Activated CD4-positive, alpha-beta T cell treated with anti-CD3 and anti-CD28 coated beads, Interleukin-2, amount 50 U/mL, for 16 hours (primary cell): ENCODE measurements around the gene AADACL4.

Experiments used
- DNase-seq: peaks from one replicate; pipeline ENCODE4 v3.0.0-alpha.2; 2020

The AADACL4 gene

GRCh38 chr1:12613180-12613579 lies 30.7 kb upstream of the AADACL4 start:
- no peak for DNase-seq

GRCh38 chr1:12614402-12615158 lies 29.3 kb upstream of the AADACL4 start:
- DNase-seq = no peak

- DNase-seq = no peak
Observed at GRCh38 chr1:12615159-12615864, 28.6 kb upstream of the AADACL4 start.

DNA sequence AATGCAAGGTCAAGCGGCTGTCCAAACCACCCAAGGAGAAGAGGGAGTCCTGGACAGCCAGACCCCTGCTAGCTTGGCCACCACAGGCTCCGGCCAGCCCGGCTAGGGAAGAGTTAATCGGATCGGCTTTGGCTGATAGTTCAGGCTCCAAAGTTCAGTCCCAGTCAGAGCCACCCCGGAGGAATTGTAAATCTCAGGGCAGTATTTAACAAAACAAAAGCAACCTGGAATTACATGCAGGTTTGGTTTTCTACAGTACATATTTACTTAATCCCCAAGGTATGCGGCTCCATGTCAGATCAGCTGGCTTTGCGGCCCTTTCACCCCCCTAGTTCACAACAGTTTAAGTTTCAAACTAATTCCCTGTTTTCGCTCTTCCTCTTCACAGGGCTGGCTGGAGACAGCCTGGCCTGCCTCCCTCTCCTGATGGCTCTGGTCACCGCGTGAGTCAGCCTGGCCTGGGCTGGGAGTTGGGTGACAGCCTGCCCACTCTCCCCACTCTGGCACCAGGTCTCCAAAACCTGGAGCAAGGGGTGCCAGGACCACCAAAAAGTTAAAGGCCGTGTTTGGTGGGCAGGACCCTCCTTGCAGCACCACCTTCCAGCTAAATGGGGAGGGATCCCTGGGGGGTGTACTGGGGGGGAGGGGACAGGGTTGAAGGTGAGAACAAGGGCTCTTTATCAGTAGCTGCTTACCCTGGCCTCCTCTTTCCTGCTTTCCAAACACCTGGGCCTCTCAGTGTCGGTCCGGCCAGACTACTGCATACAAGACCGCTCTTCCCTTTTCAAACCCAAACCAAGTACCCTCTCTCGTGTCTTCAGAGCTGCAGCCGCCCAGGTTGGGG lies 27.8 kb upstream of the AADACL4 start:
- DNase-seq = no peak

DNA sequence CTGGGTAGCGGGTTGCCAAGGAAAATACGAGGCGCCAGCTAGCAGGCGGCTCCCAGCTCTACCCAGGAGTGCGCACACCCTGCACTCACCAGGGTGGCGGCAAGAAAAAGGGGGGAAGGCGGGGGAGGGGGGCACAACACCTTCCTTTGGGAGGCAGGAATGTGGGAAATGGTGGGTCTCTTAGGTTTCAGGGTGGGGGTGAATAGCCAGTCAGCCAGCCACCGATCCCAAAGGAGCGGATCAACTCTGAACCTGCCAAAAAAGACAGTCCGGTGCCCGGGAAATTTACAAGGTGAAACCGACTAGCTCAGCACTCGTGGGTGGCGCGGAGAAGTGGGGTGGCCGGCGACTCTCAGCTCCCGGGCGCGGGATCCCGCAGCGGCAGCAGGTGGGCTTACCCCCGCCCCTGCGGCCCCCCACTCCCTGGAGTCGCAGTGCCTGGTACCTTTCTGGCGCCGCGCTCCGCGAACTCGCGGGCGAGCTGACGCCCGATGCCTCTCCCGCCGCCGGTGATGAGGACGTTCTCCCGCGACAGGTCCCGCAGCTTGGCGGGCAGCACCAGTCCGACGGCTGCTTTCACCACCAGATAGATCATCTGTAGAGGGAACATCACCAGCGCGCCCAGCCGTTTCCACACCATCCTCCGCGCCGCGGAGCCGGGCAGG lies 27.0 kb upstream of the AADACL4 start:
- DNase-seq = no peak

GRCh38 chr1:12617511-12617900 lies 26.4 kb upstream of the AADACL4 start:
- DNase-seq = no peak

DNA sequence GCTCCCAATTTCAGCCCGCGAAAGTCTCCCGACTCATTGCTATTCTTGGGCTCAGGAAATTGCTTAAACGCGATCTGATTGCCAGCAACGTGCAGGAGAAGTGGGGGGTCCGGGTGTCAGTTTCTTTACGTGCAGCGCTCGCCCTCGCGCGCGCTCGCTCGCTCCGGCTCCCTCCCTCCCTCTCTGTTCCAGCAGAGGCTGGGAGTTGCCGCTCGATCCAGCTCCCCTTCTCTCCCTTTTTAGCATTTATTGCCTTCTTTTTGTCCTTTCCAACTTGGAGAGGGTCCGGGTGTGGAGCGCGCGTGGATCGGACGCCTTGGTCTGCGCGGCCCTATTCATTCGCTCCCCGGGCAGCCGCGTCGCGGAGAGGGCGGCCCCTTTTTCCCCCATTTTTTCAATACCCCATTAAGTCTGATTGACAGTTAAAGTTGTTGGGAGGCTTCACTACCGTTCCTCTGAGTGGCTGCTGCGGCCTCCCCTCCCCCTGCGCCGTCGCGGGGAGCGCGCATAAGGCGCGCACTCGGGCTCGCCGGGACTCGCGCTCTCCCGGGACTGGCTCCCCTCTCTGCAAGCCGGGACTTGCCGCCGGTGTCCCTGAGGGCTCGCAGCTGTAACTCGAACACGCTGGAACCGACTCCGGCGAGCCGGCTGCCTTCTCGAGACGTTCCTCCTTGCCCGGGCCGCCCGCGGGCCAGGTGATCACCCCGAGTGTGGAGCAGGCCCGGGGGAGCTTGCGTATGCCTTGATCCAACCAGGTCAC lies 25.8 kb upstream of the AADACL4 start, which contains the start of gene DHRS3:
Gene DHRS3, minus strand, starts transcription at position 310 of the 760 bp plus-strand sequence. CDS start 862 bp downstream, outside the sequence.
- peak; percentile 70 for DNase-seq

DNA sequence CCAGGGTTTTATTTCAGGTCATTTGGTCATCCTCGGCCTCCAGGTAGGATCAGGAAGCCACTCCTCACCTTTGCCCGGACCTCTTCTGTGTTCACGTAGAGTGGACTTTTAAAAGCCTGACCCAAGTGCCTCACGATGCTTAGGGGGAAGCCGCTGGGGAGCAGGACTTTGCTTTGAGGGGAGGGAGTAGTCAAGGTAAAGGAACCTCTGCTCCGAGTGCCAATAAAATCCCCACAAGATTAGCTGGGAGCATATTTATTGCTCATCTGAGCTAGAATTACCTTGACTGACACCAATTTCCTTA lies 25.3 kb upstream of the AADACL4 start:
- DNase-seq = no peak

GRCh38 chr1:12618965-12619791 lies 24.7 kb upstream of the AADACL4 start:
- peak; percentile 59 for DNase-seq

DNA sequence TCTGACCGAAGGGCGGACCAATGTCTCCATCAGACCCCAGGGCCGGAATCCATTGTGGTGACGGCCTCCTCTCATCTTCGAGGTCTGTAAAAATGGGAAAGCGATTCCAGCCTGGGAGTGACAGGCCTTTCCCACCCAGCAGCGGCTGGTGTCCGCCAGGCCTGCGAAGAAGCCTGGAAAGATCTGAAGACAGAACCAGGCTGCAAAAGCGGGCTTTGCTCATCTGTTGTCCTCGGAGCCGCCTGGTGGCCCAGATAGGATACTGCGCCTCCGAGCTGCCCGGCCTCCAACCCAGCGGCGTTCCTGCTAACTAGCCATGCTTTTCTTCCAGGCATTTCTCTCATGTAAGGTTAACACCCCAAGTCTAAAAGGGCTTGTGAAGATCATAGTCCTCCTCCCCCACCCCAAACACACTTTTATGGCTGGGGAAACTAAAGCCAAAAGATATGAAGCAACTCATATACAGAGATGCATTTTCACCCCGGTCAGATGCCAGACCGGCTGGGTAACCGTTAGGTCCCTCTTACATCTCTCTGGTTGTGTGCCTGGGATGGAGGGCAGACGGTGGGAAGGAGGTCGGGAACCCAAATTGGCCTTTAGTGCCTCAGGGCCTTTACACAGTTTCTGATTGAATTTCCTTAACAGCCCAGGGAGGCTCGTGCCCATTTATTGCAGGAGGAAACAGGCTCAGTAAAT lies 23.9 kb upstream of the AADACL4 start:
- DNase-seq = peak; percentile 84

DNA sequence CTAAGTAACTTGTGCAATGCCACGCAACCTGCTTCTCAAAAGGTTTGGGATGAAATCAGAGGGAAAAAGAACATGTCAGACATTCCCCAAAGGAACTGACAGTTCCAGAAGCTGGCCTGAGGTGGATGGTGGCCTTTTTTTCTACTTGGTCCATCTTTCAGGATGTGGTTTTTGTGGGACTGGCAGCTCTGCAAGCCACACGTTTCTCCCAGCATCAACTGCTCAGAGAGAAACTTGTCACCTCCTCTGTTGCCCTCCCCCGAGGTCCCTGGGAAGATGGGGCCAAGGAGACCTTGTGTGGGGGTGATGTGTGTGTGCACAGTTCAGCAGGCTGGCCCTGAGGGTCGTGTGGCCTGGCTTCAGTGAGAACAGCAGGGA lies 23.4 kb upstream of the AADACL4 start:
- DNase-seq = peak; percentile 68

DNA sequence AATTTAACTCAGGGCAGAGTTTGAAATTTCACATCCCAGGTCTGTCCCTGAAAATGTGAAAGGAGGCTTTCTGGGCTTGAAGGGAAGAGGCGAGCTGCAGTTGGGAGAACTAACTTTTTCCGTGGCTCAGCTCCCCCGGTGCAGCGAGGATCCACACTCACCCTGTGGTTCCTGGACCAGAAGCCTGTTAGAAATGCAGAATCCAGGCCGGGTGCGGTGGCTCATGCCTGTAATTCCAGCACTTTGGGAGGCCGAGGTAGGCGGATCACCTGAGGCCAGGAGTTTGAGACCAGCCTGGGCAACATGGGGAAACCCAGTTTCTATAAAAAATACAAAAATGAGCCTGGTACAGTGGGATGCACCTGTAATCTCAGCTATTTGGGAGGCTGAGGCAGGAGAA lies 23.0 kb upstream of the AADACL4 start:
- no peak for DNase-seq

DNA sequence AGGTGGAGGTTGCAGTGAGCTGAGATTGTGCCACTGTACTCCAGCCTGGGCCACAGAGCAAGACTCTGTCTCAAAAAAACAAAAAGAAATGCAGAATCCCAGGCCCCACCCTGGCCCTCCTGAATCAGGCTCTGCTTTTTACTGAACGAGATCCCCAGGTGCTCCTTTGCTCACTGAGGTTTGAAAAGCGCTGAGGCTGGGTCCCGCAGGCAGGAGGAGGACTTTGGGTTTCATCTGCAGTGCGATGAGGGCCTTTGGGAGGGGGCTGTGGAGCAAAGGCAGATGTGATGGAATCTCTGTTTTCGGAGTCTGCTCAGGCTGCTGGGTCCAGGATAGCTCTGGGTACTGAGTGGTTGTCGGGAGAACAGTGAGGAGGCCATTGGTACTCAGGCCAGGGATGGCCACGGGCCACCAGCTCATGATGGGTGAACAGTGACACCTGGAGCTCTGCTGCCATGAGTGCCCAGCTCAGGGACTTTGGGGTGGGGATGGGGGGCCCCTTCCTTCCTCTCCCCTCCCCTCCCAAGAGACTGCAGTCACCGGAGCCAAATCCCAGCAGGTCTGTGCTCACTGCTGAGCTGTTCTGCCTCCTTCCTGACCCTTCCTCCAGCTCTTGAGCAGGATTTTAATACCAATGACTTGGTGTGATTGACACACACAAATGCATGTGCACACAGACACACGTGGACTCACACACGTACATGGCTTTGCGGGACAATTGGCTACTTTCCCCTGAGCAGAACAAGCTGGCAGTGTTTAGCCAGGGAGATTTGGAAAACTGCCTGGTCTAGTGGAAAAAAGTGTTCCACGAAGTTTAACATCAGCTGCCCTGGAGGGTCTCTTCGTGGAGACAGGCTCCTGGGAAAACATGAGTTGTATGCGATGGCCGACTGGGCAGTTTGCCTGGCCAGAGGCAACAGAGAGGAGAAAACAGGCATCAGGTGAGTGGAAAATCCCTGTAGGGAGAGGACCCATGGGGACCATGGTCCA lies 22.2 kb upstream of the AADACL4 start:
- DNase-seq = no peak

GRCh38 chr1:12622506-12622905 lies 21.4 kb upstream of the AADACL4 start:
- DNase-seq = no peak

DNA sequence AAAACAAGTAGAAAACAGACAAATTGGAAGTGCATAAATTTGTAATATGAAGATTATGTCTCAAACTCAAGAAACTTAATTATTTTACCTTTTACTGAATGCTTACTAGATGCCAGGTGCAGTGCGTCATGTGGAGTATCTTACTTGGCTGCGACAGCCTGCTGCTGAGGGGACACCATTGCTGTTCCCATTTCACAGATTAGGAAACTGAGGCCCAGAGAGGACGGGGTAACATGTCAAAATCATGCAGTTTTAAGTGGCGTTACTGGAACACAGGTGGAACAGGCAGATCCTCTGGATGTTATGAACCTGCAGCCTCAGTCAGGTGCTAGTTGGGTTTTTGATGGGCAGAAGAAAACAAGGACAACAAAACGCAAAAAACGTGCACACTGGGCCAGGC lies 18.6 kb upstream of the AADACL4 start:
- DNase-seq = no peak

- DNase-seq = no peak
Observed at GRCh38 chr1:12626888-12627287, 17.0 kb upstream of the AADACL4 start.

GRCh38 chr1:12627296-12627695 lies 16.6 kb upstream of the AADACL4 start:
- no peak for DNase-seq

GRCh38 chr1:12629511-12629956 lies 14.4 kb upstream of the AADACL4 start:
- no peak for DNase-seq

DNA sequence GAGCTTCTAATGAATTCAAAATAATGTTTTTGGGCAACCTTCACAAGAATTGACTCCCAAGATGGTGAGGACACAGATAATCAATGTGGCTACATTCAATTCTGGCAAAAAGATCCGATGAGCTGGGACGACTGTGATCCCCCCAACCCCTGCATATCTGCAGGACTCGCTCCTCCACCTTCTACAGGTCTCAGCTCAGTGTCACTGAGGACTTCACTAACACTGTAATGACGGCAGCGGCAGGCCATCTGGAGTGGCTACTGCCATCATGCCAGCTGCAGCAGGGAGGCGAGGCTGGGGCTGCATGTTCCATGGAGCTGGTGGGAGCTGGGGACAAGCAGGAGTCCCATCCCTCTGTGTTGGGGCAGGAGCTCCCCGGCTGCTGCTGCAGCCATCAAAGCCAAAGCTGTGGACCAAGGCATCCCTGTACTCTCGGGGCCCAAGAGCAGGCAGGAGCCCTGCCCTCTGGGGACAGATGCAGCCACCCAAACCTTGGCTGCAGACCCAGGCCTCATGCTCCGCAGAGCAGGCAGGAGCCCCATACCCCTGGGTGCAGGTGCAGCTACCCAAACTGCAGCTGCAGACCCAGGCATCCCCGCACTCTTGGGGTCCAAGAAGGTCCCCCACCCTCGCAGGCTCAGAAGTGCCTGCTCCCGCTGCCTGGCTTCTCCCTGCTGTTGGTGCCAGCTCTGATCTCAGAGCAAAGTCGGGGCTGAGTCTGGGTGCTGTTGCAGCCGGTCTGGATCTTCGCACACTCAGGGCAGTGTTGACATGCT lies 13.7 kb upstream of the AADACL4 start:
- no peak for DNase-seq
